GM19043 (cell line): ENCODE measurements around the gene HSF2.

Experiments used
- ATAC-seq: cut with Tn5 transposase; IDR thresholded peaks from one replicate; pipeline ENCODE4 v1.9.1; 2021; ENCODE audit warnings: low read depth; ENCODE audit not compliant: unreplicated experiment

HSF2 gene

GRCh38 chr6:122399348-122400120, at the start of gene HSF2:
TSS of gene HSF2 (plus strand) at chr6:122399652. CDS start at chr6:122399738, 86 bp downstream.
- ATAC-seq, result peak; percentile 98

- ATAC-seq, result no peak
Observed at GRCh38 chr6:122352981-122353664, 46.3 kb upstream of the HSF2 start.

- ATAC-seq, result no peak
Observed at GRCh38 chr6:122360809-122361208, 38.6 kb upstream of the HSF2 start.

- no peak for ATAC-seq
Observed at GRCh38 chr6:122361314-122361979, 38.0 kb upstream of the HSF2 start.

- ATAC-seq, result no peak
Observed at GRCh38 chr6:122363769-122364483, 35.5 kb upstream of the HSF2 start.

- no peak for ATAC-seq
Observed at GRCh38 chr6:122365775-122366403, 33.6 kb upstream of the HSF2 start.

- no peak for ATAC-seq
Observed at GRCh38 chr6:122367171-122367570, 32.3 kb upstream of the HSF2 start.

- no peak for ATAC-seq
Observed at GRCh38 chr6:122369536-122369935, 29.9 kb upstream of the HSF2 start.

- ATAC-seq, result no peak
Observed at GRCh38 chr6:122372647-122373046, 26.8 kb upstream of the HSF2 start.

GRCh38 chr6:122374307-122374706, 25.1 kb upstream of the HSF2 start:
- ATAC-seq, result no peak

- no peak for ATAC-seq
Observed at GRCh38 chr6:122376246-122376645, 23.2 kb upstream of the HSF2 start.

GRCh38 chr6:122381494-122382265, 17.8 kb upstream of the HSF2 start:
- peak; percentile 99 for ATAC-seq

GRCh38 chr6:122385857-122386612, 13.4 kb upstream of the HSF2 start:
- ATAC-seq, result no peak

- ATAC-seq, result no peak
Observed at GRCh38 chr6:122388945-122389344, 10.5 kb upstream of the HSF2 start.

GRCh38 chr6:122389704-122390372, 9.6 kb upstream of the HSF2 start:
- ATAC-seq, result no peak

- ATAC-seq, result no peak
Observed at GRCh38 chr6:122392564-122393350, 6.7 kb upstream of the HSF2 start.

- no peak for ATAC-seq
Observed at GRCh38 chr6:122393351-122393896, 6.0 kb upstream of the HSF2 start.
